AG10803 (cell line): ENCODE results near the gene STPG1.

ENCODE experiments used
- DNase-seq: peaks from one replicate; pipeline ENCODE4 v3.0.0; 2010; ENCODE audit warnings: low read depth
- H3K4me3 ChIP-seq: 2 replicates; pipeline ENCODE4 v1.5.1; 2011; ENCODE audit warnings: mild to moderate bottlenecking, low read length, control low read depth
- TF ChIP-seq, protein P1 (sequence below): conservative IDR thresholded peaks from 2 replicates; pipeline ENCODE4 v1.5.1; 2011; ENCODE audit warnings: mild to moderate bottlenecking, low read length, control low read depth, inconsistent platforms

The STPG1 gene

DNA sequence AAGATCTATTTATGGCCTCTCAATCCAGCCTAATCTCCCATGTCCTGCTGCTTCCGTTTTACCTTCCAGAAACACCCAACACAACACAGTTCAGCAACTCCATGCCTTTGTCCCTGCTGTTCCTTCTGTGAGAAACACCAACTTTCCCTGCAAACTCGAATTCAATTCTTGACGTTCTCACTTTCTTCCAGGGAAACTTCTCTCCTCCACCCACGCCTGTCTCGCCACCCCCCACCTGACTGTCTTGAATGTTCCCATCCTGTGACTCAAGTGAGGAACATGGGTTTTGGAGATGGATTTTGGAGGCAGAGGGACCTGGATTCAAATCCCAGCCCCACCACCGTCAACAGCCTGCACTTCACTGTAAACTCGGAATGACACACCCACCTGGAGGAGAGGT is 49.6 kb downstream of the STPG1 start:
- no peak overlapping the region for H3K4me3 ChIP-seq
- TF ChIP-seq, protein P1, sequence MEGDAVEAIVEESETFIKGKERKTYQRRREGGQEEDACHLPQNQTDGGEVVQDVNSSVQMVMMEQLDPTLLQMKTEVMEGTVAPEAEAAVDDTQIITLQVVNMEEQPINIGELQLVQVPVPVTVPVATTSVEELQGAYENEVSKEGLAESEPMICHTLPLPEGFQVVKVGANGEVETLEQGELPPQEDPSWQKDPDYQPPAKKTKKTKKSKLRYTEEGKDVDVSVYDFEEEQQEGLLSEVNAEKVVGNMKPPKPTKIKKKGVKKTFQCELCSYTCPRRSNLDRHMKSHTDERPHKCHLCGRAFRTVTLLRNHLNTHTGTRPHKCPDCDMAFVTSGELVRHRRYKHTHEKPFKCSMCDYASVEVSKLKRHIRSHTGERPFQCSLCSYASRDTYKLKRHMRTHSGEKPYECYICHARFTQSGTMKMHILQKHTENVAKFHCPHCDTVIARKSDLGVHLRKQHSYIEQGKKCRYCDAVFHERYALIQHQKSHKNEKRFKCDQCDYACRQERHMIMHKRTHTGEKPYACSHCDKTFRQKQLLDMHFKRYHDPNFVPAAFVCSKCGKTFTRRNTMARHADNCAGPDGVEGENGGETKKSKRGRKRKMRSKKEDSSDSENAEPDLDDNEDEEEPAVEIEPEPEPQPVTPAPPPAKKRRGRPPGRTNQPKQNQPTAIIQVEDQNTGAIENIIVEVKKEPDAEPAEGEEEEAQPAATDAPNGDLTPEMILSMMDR = no peak
- no peak for DNase-seq

DNA sequence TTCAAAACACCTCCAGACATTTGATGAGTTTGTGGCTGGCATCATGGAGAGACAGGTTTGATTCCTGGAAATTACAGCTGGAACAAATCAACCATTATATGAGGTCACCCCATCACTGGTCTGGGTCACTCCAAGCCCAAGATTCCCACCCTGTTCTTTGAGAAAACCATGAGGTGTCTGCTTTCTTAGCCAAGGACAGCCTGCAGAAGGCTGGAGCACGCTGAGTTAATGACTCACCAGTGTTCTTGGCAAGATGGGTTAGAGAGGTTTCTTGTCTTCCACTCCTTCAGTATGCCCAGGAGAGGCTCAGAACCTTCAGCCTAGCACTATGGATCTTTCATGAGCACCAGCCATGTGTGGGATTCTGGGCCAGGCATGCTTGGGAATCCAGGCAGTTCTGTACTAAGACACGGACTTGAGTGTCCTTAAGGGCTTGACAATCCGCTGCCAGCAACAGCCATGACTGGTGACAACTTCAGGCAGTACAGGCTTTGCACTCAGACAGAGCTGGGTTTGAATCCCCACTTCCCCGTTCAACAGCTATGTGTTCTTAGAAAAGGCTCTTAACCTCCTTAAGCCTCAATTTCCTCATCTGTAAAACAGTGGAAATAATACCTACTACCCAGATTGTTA is 50.5 kb downstream of the STPG1 start:
- peak; percentile 85 for DNase-seq
- TF ChIP-seq, protein P1 = no peak
- H3K4me3 ChIP-seq = no peak overlapping the region

DNA sequence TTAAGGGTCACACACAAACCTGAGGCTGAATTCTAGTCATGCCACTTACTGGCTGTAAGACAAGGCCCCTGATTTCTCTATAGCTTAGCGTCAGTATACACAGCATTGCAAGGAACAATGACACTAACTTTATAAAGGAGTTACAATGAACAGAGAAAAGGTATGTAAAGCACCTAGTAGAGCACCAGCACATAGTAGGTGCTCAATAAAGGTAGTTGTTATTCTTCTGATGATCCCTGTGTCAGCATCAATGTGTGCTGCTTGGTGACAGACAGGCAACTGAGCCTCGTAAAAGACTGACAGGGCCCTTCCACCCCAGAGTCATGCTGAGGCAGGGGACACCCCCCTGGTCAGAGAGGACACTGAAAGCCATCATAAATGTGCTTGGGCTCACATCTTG is 51.2 kb downstream of the STPG1 start:
- no peak for DNase-seq

DNA sequence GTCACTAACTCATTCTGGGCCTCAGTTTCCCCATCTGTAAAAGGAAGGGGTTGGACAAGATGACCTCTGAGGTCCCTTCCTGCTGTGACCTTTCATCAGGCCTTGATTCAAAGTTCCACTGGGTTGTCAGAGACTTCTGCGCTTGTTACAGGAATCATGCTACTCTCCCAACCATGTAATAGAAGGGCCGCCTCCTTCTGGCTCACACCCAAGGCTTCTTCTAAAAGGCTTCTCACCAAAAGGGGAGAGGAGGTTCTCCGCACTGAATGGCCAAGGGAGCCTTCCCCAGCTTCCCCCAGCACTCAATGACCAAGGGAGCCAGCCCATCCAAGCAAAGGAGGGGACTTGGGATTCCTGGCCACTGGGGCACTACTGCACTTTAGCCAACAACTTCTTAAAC is 51.8 kb downstream of the STPG1 start:
- DNase-seq = no peak
- TF ChIP-seq, protein P1 = no peak
- no peak overlapping the region for H3K4me3 ChIP-seq

More for the DNA sequence above, 51.2 kb downstream of the STPG1 start:
- H3K4me3 ChIP-seq = no peak overlapping the region
- TF ChIP-seq, protein P1 = no peak

DNA sequence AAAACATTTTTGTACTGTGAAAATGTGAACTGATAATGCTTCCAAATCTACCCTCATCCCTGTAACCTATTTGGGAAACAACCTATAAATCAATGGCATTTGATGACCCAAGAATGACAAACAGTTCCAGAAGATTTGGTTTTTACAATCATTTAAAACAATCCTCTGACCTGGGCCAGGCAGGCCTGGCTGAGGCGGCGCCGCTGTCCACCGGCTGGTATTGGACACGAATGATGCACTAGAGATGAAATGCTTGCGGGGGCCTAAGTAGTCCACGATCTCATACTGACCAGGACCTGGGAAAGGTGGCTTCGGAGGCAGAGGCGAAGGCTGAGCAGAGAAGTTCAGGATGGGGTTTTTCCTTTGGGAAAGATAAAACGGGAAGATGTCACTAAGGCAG is 52.9 kb downstream of the STPG1 start:
- no peak for DNase-seq
- TF ChIP-seq, protein P1 = no peak
- H3K4me3 ChIP-seq = no peak overlapping the region

DNA sequence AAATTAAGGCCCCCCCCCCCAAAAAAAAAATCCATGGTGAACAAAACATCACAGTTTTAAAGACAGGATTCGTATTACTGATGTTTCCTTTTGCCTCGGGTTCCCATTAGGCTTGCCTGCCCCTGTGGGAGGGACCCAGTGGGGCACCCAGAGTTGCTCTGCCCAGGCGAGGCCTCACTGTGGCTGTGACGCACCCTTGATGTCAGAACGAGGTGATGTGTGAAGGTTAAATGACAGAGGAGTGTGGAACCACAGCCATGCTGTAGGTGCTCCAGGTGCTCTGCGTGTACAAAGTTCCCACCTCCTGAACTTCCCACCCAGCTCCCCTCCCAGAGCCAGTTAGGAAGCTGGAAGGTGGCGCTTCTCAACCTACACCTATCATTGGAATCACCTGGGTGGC is 56.5 kb downstream of the STPG1 start:
- DNase-seq = no peak
- TF ChIP-seq, protein P1 = no peak
- no peak overlapping the region for H3K4me3 ChIP-seq

DNA sequence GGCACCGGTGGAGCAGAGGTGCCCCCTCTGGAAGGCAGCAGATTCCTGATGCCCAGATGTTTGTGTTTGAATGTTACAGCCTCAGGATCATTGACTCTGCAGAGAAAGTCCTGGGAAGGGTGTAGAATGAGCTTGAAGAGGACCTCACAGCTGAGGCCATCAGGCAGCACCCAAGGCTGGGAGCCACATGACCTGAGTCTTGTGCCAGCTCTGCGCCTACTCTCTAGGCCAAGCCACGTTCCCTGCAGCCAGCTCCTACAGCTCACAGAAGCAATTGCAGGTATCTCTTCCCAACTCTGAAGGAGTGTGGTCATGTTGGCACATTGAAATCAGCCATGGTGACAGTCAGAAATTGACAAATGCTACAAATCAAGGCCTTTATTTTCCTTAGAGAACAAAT is 58.1 kb downstream of the STPG1 start:
- no peak for DNase-seq
- TF ChIP-seq, protein P1 = no peak
- H3K4me3 ChIP-seq = no peak overlapping the region
